Neural cell (in vitro differentiated cells): ENCODE measurements around the gene RUVBL1. TPM values are rescaled to one million over a fixed set of nuclear protein-coding genes. Genes with fewer than 3 reads are reported as not detected.

Experiments
- H2AFZ ChIP-seq: fragments of 200-600, 300-800 bp; sonication (generic), shearing (Covaris generic); 2 replicates; pipeline ENCODE4 v1.6.0; 2014; ENCODE audit warnings: low read depth, mild to moderate bottlenecking, antibody characterized with exemption, low read length, moderate library complexity
- H3F3A ChIP-seq: fragments of 200-600 bp; shearing (Covaris generic); 2 replicates; pipeline ENCODE4 v1.6.1; 2016; ENCODE audit warnings: mild to moderate bottlenecking, moderate library complexity, mixed read lengths, antibody characterized with exemption, low read length; ENCODE audit not compliant: insufficient read depth, poor library complexity, severe bottlenecking
- H3K27ac ChIP-seq: fragments of 200-600, 300-800 bp; sonication (generic), shearing (Covaris generic); 2 replicates; pipeline ENCODE4 v1.5.1; 2014; ENCODE audit warnings: mild to moderate bottlenecking, low read length, moderate library complexity
- H3K27me3 ChIP-seq: fragments of 300-800, 200-600 bp; sonication (generic), shearing (Covaris generic); 2 replicates; pipeline ENCODE4 v1.6.0; 2014; ENCODE audit warnings: mild to moderate bottlenecking, low read depth, low read length, moderate library complexity; ENCODE audit not compliant: insufficient read depth
- H3K36me3 ChIP-seq: fragments of 300-800, 200-600 bp; sonication (generic), shearing (Covaris generic); 2 replicates; pipeline ENCODE4 v1.5.1; 2014; ENCODE audit warnings: mild to moderate bottlenecking, antibody characterized with exemption, low read length, moderate library complexity; ENCODE audit not compliant: insufficient read depth
- H3K4me2 ChIP-seq: fragments of 300-800, 200-600 bp; sonication (generic), shearing (Covaris generic); 2 replicates; pipeline ENCODE4 v1.6.0; 2014; ENCODE audit warnings: mild to moderate bottlenecking, low read length
- H3K4me3 ChIP-seq: fragments of 300-800, 200-600 bp; sonication (generic), shearing (Covaris generic); 2 replicates; pipeline ENCODE4 v1.5.1; 2014; ENCODE audit warnings: mild to moderate bottlenecking, low read length, moderate library complexity
- H3K79me2 ChIP-seq: fragments of 200-600 bp; shearing (Covaris generic); replicated peaks from 2 replicates; pipeline ENCODE4 v1.6.0; 2014; ENCODE audit warnings: mild to moderate bottlenecking, low read length, moderate library complexity; ENCODE audit not compliant: insufficient read depth
- H3K9ac ChIP-seq: fragments of 300-800, 200-600 bp; sonication (generic), shearing (Covaris generic); 2 replicates; pipeline ENCODE4 v1.6.1; 2016; ENCODE audit warnings: mild to moderate bottlenecking, low read length, mixed read lengths
- H3K9me2 ChIP-seq: fragments of 200-600 bp; shearing (Covaris generic); 2 replicates; pipeline ENCODE4 v1.6.1; 2016; ENCODE audit warnings: mild to moderate bottlenecking, low read length, mixed read lengths; ENCODE audit not compliant: insufficient read depth
- H3K9me3 ChIP-seq: fragments of 200-600, 300-800 bp; sonication (generic), shearing (Covaris generic); 2 replicates; pipeline ENCODE4 v1.6.1; 2016; ENCODE audit warnings: mild to moderate bottlenecking, mixed run types, low read length, moderate library complexity, mixed read lengths
- H4K20me1 ChIP-seq: fragments of 200-600 bp; shearing (Covaris generic); 2 replicates; pipeline ENCODE4 v1.6.1; 2016; ENCODE audit warnings: mild to moderate bottlenecking, mixed run types; ENCODE audit not compliant: insufficient read depth
- CTCF ChIP-seq: fragments of 450-650 bp; IDR thresholded peaks from 2 replicates; pipeline ENCODE4 v1.5.1; 2014; ENCODE audit warnings: antibody characterized with exemption, mild to moderate bottlenecking, moderate library complexity; ENCODE audit not compliant: poor library complexity, severe bottlenecking
- EP300 ChIP-seq: fragments of 450-650 bp; conservative IDR thresholded peaks from 2 replicates; pipeline ENCODE4 v1.6.1; 2014; ENCODE audit warnings: antibody characterized with exemption, mild to moderate bottlenecking, moderate library complexity; ENCODE audit not compliant: poor library complexity, severe bottlenecking
- EZH2 ChIP-seq: fragments of 200-600, 300-800 bp; shearing (Covaris generic), sonication (generic); IDR thresholded peaks from 2 replicates; pipeline ENCODE4 v1.6.1; 2014; ENCODE audit warnings: antibody characterized with exemption, low read length, borderline replicate concordance, mild to moderate bottlenecking; ENCODE audit not compliant: insufficient read depth, poor library complexity, severe bottlenecking
- MXI1 ChIP-seq: fragments of 450-650 bp; conservative IDR thresholded peaks from 2 replicates; pipeline ENCODE4 v1.6.1; 2014; ENCODE audit warnings: antibody characterized with exemption, mild to moderate bottlenecking; ENCODE audit not compliant: poor library complexity, severe bottlenecking
- POLR2AphosphoS5 ChIP-seq: IDR thresholded peaks from 2 replicates; pipeline ENCODE4 v1.6.1; 2012
- RAD21 ChIP-seq: fragments of 450-650 bp; conservative IDR thresholded peaks from 2 replicates; pipeline ENCODE4 v1.6.1; 2014; ENCODE audit warnings: antibody characterized with exemption, mild to moderate bottlenecking, moderate library complexity
- REST ChIP-seq: IDR thresholded peaks from 2 replicates; pipeline ENCODE4 v1.6.1; 2012; ENCODE audit warnings: borderline replicate concordance
- SMC3 ChIP-seq: fragments of 450-650 bp; conservative IDR thresholded peaks from 2 replicates; pipeline ENCODE4 v1.6.1; 2014; ENCODE audit warnings: antibody characterized with exemption, mild to moderate bottlenecking, moderate library complexity; ENCODE audit not compliant: poor library complexity
- TAF1 ChIP-seq: IDR thresholded peaks from 2 replicates; pipeline ENCODE4 v1.6.1; 2012; ENCODE audit warnings: low read depth
- polyA plus RNA-seq: library from polyadenylated mRNA; depleted of rRNA; stranded (reverse); fragments of >200 nt; gene quantifications from 2 replicates; pipeline ENCODE4 v1.2.3, GENCODE V29; 2014

Gene RUVBL1
- polyA plus RNA-seq, 1 donor from 2014 or later = 83.3 TPM

GRCh38 chr3:128081846-128082245 lies 41.8 kb downstream of the RUVBL1 start:
- no peaks in the 10 kb centered on the region for H4K20me1 ChIP-seq
- no peak overlapping the region for H2AFZ ChIP-seq
- H3K27me3 ChIP-seq = no peaks in the 10 kb centered on the region
- no peaks in the 10 kb centered on the region for H3F3A ChIP-seq
- no peaks in the 10 kb centered on the region for H3K9me2 ChIP-seq
- no peaks in the 10 kb centered on the region for H3K9me3 ChIP-seq
- no peaks in the 10 kb centered on the region for H3K79me2 ChIP-seq
- H3K27ac ChIP-seq = no peak overlapping the region
- no peaks in the 10 kb centered on the region for H3K36me3 ChIP-seq
- TF ChIP-seq REST (no peak), MXI1 (no peak), EP300 (no peak), POLR2AphosphoS5 (no peak), EZH2 (no peak), SMC3 (no peak), RAD21 (no peak), TAF1 (no peak), CTCF (no peak)
- H3K9ac ChIP-seq = no peak overlapping the region
- no peak overlapping the region for H3K4me2 ChIP-seq
- H3K4me3 ChIP-seq = no peak overlapping the region

GRCh38 chr3:128081226-128081625 lies 42.4 kb downstream of the RUVBL1 start:
- Histone ChIP-seq H3F3A (no peaks in the 10 kb centered on the region), H3K27me3 (peaks cover 5% of the 10 kb centered on the region), H3K36me3 (no peaks in the 10 kb centered on the region), H4K20me1 (no peaks in the 10 kb centered on the region), H2AFZ (no peak overlapping the region), H3K9me2 (no peaks in the 10 kb centered on the region), H3K27ac (no peak overlapping the region), H3K9me3 (no peaks in the 10 kb centered on the region), H3K4me3 (no peak overlapping the region), H3K4me2 (no peak overlapping the region), H3K9ac (no peak overlapping the region), H3K79me2 (no peaks in the 10 kb centered on the region)
- TF ChIP-seq EP300 = no peak
- TF ChIP-seq EZH2 = no peak
- TF ChIP-seq SMC3 = no peak
- no peak for TF ChIP-seq MXI1
- no peak for TF ChIP-seq POLR2AphosphoS5
- TF ChIP-seq TAF1 = no peak
- TF ChIP-seq RAD21 = no peak
- no peak for TF ChIP-seq CTCF
- TF ChIP-seq REST = no peak
